GM12864 (cell line): ENCODE results near the gene S100B.

Experiments used
- DNase-seq: peaks from one replicate; pipeline ENCODE4 v3.0.0-alpha.2; 2011; ENCODE audit warnings: low read depth
- H3K4me3 ChIP-seq: 2 replicates; pipeline ENCODE4 v1.5.1; 2011; ENCODE audit warnings: mild to moderate bottlenecking, low read depth, low read length, control low read depth
- TF ChIP-seq, protein P1 (sequence below): IDR thresholded peaks from 2 replicates; pipeline ENCODE4 v1.5.1; 2011; ENCODE audit warnings: low read depth, mild to moderate bottlenecking, moderate library complexity, low read length, control low read depth, inconsistent platforms; ENCODE audit errors: missing control alignments

The S100B gene

DNA sequence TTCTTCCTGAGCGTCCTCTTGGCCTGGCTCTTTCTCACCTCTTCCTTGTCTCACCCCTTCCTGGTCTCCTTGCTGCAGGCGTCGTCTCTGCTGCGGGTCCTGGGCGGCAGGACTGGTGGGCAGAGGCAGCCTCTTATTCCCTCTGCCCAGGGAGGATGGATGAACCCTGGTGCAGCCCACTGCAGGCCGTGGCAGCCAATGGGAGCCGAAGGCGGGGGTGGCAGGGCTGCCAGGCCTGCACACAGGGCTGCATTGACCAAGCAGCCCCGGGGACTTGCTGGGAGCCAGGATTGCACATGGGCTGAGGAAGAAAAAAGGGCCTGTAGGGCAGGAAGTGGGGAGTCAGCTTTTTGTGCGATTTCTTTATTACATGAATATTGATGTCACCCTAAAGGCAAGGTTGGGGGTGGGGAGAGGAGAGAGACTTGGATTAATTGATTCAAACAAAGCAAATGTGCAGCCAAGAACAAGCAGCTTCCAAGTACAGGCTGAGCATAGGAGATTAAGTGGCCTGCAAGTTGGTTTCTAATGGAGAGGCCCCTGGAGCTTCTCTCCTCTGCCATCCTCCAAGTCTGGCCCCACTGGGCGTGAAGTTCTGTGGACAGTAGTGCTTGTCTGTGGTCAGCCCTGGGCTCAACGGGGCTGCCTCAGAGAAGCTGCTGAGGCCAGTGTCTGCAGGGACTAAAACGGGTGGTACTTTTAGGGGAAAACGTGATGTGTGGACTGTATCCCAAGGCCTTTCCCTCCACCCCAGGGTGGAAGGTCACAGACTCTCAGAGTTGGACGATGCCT, at the start of gene S100B:
S100B (minus strand) TSS at position 108 of the 792 bp plus-strand sequence. CDS start 2,667 bp downstream, outside the sequence.
- H3K4me3 ChIP-seq = no peak within 1 kb of the TSS
- TF ChIP-seq, protein P1, sequence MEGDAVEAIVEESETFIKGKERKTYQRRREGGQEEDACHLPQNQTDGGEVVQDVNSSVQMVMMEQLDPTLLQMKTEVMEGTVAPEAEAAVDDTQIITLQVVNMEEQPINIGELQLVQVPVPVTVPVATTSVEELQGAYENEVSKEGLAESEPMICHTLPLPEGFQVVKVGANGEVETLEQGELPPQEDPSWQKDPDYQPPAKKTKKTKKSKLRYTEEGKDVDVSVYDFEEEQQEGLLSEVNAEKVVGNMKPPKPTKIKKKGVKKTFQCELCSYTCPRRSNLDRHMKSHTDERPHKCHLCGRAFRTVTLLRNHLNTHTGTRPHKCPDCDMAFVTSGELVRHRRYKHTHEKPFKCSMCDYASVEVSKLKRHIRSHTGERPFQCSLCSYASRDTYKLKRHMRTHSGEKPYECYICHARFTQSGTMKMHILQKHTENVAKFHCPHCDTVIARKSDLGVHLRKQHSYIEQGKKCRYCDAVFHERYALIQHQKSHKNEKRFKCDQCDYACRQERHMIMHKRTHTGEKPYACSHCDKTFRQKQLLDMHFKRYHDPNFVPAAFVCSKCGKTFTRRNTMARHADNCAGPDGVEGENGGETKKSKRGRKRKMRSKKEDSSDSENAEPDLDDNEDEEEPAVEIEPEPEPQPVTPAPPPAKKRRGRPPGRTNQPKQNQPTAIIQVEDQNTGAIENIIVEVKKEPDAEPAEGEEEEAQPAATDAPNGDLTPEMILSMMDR = no peak

DNA sequence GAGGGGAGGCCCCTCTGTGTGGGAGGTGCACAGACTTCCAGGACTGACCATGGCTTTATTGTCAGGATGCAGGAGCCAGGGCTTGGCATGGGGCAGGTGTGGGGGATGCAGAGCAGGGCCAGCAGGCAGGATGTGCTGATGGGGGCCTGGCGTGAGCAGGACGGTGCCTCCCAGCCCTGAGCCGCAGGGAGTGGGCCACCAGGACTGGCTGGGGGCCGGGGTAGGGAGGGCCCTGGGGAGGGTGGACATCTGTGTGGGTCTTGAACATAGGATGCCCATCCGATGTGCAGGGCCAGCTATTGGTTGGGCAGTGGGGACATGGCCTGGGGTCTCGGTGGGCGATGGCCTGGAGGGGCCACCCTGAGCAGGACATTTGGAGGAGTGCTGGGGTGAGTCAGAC, 46.2 kb upstream of the S100B start:
- no peak for DNase-seq
- no peak overlapping the region for H3K4me3 ChIP-seq
- TF ChIP-seq, protein P1 = no peak

More for the DNA sequence above, at the start of gene S100B:
- no peak for DNase-seq

DNA sequence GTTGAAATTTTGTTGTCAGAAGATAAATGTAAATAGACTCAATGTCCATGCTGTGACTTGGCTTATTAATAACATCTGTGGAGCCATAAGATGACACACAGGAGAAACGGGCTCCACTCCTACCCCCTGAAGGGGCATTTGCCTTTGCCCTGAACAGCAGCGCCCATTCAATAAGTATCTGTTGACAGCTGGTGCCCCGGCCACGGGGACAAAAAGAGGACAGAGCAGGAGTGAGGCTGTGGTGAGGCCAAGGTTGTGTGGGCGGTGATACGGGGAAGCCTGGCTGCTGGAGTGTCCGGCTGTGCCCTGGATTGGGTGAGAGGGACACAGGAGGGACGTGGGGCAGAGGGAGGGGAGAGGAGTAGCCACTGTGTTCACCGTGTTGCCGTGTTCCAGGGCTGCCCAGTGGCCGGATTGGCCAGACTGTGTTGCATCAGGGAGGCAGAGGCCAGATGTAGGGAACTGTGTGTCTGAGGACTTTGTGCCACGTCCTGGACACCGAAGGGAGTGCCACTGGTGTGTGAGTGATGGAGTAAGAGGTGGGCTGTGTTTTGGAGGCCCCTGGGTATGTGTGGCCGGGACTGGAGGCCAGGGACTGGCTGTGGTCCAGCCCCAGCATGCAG, 45.7 kb upstream of the S100B start:
- TF ChIP-seq, protein P1 = no peak
- no peak overlapping the region for H3K4me3 ChIP-seq
- no peak for DNase-seq

DNA sequence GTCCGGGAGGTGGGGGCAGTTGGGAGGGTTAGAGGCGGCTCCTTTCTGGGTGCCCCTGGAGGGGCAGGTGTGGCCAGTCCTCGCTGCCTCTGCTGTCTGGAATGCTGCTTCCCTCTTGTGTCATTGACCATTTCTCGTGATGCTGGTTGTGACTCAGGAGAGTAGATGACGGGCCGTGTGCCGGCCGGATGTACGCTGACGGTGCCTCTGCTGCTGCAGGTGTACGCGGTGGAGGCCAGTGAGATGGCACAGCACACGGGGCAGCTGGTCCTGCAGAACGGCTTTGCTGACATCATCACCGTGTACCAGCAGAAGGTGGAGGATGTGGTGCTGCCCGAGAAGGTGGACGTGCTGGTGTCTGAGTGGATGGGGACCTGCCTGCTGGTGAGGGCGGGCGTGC, 44.5 kb upstream of the S100B start:
- no peak for DNase-seq
- TF ChIP-seq, protein P1 = no peak
- H3K4me3 ChIP-seq = no peak overlapping the region

DNA sequence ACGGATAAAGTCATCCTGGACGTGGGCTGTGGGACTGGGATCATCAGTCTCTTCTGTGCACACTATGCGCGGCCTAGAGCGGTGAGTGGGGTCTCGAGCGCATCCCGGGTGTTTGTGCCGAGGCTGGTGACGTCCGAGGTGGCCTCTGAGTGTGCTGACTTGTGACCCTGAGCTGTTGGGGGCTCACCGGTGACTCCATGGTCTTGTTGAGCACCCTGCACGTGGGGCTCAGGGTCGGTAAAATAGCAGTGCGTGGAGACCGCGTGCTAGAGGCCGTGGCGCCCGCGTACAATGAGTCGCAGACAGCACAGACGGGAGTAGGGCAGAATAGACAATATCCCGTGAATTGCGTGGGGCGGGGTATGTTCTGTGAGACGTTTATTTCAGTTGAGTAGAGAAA, 43.7 kb upstream of the S100B start:
- TF ChIP-seq, protein P1 = no peak
- no peak for DNase-seq
- H3K4me3 ChIP-seq = no peak overlapping the region

DNA sequence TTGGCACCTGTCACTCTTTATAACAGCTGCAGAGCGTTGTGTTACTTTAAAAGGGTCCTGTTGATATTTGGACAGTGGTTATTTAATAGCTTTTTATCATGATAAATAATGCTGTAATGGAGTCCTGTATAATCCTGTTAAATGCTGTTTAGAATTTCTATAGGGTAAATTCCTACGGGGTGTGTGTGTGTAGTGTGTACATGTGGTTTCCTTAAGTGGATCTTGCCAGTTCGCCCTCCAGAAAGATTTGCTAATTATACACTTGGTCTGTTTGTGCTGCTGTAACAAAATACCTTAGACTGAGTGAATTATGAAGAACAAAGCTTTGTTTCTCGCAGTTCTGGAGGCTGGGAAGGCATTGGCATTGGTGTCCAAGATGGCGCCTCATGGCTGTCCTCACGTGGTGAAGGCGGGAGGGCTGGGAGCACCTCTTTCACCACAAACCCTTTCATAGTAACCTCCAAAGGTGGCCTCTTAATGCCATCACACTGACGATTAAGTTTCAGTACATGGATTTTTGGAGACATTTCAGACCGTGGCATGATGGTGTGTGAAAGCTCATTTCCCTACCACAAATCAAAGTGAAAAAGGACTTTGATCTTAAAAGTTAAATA, 41.8 kb upstream of the S100B start:
- DNase-seq = no peak
- H3K4me3 ChIP-seq = no peak overlapping the region
- TF ChIP-seq, protein P1 = no peak
